ENCODE measurements around the gene RAP1GAP.
"Not testable (repeated sequence)": the region's sequence is repeated elsewhere in the genome, so short reads cannot be mapped to it uniquely, and the experiment has no call there.

Gene RAP1GAP

DNA sequence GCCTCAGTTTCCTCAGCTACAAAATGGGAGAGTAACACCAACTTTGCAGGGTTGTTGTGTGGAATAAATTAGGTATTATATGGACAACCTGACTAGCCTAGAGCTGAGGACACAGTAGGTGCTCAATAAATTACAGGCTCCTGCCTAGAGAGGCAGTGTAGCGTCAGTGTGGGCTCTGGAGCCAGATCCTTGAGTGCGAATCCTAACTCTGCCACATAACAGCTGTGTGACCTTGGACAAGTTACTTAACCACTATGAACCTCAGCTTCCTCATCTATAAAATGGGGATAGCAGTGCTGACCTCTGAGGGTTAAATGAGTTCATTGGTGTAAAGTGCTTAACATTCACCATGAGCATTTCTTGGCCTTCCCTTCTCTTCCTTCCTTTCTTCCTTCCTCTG lies 33.1 kb downstream of the RAP1GAP start:
- H3K27ac ChIP-seq: no peak overlapping the region
- TF ChIP-seq, protein P1, sequence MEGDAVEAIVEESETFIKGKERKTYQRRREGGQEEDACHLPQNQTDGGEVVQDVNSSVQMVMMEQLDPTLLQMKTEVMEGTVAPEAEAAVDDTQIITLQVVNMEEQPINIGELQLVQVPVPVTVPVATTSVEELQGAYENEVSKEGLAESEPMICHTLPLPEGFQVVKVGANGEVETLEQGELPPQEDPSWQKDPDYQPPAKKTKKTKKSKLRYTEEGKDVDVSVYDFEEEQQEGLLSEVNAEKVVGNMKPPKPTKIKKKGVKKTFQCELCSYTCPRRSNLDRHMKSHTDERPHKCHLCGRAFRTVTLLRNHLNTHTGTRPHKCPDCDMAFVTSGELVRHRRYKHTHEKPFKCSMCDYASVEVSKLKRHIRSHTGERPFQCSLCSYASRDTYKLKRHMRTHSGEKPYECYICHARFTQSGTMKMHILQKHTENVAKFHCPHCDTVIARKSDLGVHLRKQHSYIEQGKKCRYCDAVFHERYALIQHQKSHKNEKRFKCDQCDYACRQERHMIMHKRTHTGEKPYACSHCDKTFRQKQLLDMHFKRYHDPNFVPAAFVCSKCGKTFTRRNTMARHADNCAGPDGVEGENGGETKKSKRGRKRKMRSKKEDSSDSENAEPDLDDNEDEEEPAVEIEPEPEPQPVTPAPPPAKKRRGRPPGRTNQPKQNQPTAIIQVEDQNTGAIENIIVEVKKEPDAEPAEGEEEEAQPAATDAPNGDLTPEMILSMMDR (IDR thresholded peaks at IDR 0.05; ENCODE audit: low read depth, low read length): no peak
- H3K4me3 ChIP-seq (ENCODE audit: low read depth, low read length): no peak overlapping the region
- no peaks in the 10 kb centered on the region for H3K27me3 ChIP-seq (ENCODE audit: insufficient read depth, low read depth, severe bottlenecking)
- H3K9me3 ChIP-seq (ENCODE audit: severe bottlenecking): no peaks in the 10 kb centered on the region
- DNase-seq: no peak
- 0 out of 2 replicates have a peak, but pooled peaks cover 5% of the 10 kb centered on the region for H3K36me3 ChIP-seq

DNA sequence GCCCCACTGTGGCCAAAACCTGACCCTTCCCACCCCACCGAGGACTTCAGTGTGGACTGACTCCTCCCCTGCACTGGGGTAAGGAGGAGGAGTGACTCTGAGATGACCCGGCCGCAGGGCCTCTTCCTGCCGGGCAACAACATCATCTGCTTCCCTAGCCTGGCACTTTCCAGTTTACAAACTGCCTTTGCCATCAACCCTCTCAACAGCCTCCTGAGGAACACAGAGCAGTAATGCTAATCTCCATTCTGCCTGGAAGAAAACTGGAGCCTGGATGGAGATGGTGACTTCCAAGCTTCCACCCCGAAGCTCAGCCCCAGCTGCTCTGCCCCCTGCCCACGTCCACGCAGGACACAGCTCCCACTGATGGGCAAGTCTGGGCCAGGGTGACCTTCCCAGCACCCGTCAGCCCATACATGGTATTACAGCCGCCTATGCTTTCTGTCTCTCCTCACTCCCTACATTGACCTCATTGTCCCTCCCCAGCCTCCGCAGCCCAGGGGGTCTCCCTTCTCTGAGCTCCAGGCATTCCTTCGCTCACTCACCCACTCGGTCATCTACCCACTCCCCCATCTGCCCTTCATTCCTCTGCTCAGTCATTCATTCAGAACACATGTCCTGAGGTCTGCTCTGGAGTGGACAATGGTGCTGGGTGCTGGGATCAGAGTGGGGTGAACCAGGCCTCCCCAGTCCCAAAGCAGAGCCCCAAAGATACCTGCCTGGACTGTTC lies 34.2 kb downstream of the RAP1GAP start:
- TF ChIP-seq, protein P1 (IDR thresholded peaks at IDR 0.05; ENCODE audit: low read depth, low read length): no peak
- Histone ChIP-seq H3K27ac (no peak overlapping the region), H3K27me3 (ENCODE audit: insufficient read depth, low read depth, severe bottlenecking) (no peaks in the 10 kb centered on the region), H3K9me3 (ENCODE audit: severe bottlenecking) (no peaks in the 10 kb centered on the region), H3K36me3 (0 out of 2 replicates have a peak, but pooled peaks cover 5% of the 10 kb centered on the region), H3K4me3 (ENCODE audit: low read depth, low read length) (no peak overlapping the region)
- no peak for DNase-seq

DNA sequence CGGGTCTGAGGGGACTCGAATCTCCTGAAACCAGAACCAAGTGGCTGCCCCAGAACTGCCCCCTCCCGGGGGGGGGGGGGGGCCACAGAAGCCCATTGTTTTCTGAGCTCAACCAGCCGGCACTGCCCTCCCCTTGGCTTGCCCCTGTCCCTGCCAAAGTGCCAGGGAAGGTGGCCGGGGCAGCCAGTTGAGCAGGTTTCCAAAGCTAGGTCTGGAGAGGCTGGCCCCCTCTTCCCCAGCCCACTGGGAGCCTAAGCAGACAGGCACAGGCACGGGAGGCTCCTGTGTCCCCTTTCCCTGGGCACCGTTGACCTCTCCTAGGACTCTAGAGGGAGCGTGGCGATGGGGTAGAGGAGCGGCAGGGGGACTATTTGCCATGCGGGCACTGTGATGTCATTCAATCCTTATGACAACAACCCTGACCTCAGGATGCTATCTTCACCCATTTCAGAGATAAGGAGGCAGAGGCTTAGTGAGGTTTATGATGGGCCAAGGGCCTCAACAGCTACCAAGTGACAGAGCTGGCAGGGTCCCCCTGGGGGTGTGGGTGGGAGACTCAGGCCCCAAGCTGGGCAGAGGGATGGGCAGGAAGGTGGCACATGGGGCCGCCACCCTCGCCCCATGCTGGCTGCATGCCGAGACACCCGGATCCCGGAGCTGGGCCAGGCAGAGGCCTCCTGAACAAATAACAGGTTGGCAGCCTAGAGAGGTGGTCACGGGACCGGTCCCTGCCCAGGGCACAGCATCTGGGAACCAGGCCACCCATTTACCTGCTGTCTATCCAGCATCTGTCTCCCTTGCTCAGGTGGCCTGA lies 35.0 kb downstream of the RAP1GAP start:
- no peaks in the 10 kb centered on the region for H3K27me3 ChIP-seq (ENCODE audit: insufficient read depth, low read depth, severe bottlenecking)
- no peak for DNase-seq
- H3K4me3 ChIP-seq (ENCODE audit: low read depth, low read length): no peak overlapping the region
- H3K27ac ChIP-seq: no peak overlapping the region
- TF ChIP-seq, protein P1 (IDR thresholded peaks at IDR 0.05; ENCODE audit: low read depth, low read length): no peak
- H3K9me3 ChIP-seq (ENCODE audit: severe bottlenecking): no peaks in the 10 kb centered on the region
- 0 out of 2 replicates have a peak, but pooled peaks cover 5% of the 10 kb centered on the region for H3K36me3 ChIP-seq

DNA sequence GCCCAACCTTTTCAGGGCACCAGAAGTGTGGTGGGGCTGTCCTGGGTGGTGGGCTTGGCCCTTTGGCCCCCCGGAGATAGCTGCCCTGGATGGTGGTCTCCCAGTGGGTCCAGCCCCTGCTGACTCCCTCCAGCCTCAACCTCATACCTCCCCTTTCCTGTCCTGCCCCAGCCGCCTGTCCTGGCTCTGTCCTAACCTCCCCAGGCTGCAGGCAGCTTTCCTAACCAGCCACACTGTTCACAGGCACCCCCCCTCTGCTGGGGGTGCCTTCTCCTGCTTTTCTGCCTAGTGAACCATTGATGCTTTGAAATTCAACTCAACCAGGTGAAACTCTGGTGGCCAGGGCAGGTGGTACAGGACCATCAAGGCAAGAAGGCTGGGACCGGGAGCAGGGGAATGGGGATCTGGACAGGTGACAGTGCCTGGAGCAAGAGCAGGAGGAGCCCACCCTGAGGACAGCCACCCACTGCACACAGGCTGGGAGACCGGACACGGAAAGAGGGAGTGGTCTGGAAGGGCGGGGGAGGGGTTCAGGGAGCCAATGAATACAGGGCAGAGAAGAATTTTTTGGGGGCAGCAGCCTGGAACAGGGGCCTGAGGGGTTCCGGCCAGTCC lies 35.9 kb downstream of the RAP1GAP start:
- Histone ChIP-seq H3K9me3 (ENCODE audit: severe bottlenecking) (no peaks in the 10 kb centered on the region), H3K36me3 (0 out of 2 replicates have a peak, but pooled peaks cover 5% of the 10 kb centered on the region), H3K27ac (no peak overlapping the region), H3K4me3 (ENCODE audit: low read depth, low read length) (no peak overlapping the region), H3K27me3 (ENCODE audit: insufficient read depth, low read depth, severe bottlenecking) (no peaks in the 10 kb centered on the region)
- TF ChIP-seq, protein P1 (IDR thresholded peaks at IDR 0.05; ENCODE audit: low read depth, low read length): no peak
- DNase-seq: no peak

DNA sequence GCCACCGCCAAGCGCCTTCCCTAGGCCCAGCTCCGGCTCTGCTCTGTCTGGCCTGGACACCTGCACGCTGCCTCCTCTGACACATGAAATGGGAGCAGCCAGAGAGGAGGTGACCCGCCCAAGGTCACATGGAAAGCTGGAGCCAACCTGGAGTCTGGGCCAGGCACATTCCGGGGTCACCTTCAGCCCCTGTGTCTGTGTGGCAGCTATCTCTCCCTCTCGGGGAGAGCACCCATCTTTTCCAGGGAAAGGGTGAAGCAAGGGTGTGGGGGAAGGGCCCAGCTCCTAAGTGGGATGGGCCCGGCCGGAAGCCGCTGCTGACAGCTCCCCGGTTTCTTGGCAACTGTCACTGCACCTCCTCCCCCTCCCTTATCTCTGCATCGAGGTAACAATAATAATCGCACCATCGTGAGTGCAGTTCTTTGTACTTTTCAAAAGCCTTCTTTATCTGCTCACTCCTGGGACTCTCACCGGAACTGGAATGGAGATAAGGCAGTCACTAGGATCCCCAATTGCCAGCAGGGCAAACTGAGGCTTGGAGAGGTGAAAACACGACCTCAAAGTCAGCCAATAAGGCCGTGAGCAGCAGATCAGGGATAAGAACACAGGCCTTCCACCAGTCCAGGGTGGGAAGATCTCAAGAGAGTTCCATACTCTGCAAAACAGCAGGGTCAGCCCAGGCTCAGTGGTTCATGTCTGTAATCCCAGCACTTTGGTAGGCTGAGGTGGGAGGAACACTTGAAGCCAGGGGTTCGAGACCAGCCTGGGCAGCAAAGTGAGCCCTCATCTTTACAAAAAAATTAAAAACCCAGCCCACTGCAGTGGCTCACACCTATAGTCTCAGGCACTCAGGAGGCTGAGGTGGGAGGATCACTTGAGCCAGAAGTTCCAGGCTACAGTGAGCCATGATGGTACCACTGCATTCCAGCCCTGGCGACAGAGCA lies 36.9 kb downstream of the RAP1GAP start:
- Histone ChIP-seq H3K36me3 (0 out of 2 replicates have a peak, but pooled peaks cover 5% of the 10 kb centered on the region), H3K27ac (no peak overlapping the region), H3K9me3 (ENCODE audit: severe bottlenecking) (no peaks in the 10 kb centered on the region), H3K4me3 (ENCODE audit: low read depth, low read length) (no peak overlapping the region), H3K27me3 (ENCODE audit: insufficient read depth, low read depth, severe bottlenecking) (no peaks in the 10 kb centered on the region)
- TF ChIP-seq, protein P1 (IDR thresholded peaks at IDR 0.05; ENCODE audit: low read depth, low read length): no peak
- DNase-seq: no peak

DNA sequence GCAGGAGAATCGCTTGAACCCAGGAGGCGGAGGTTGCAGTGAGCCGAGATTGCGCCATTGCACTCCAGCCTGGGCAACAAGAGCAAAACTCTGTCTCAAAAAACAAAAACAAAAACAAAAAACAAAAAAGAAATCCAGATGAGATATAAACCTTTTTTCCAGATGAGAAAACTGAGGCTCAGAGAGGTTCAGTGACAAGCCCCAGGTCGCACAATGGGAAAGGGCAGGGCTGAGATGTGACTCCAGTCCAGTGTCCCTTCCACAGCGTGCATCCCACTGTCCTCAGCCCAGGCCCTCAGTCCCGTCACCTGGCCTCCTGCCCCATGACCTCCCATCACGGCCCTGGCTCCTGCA lies 37.6 kb downstream of the RAP1GAP start:
- not testable (repeated sequence) for H3K27ac ChIP-seq

More for the DNA sequence above, 37.6 kb downstream of the RAP1GAP start:
- not testable (repeated sequence) for H3K27me3 ChIP-seq (ENCODE audit: insufficient read depth, low read depth, severe bottlenecking); H3K4me3 ChIP-seq (ENCODE audit: low read depth, low read length); H3K36me3 ChIP-seq; H3K9me3 ChIP-seq (ENCODE audit: severe bottlenecking); DNase-seq

Measured in WERI-Rb-1 (cell line).